ENCODE results near the gene NXN.
"Not testable (repeated sequence)": the region's sequence is repeated elsewhere in the genome, so short reads cannot be mapped to it uniquely, and the experiment has no call there.

The NXN gene

DNA sequence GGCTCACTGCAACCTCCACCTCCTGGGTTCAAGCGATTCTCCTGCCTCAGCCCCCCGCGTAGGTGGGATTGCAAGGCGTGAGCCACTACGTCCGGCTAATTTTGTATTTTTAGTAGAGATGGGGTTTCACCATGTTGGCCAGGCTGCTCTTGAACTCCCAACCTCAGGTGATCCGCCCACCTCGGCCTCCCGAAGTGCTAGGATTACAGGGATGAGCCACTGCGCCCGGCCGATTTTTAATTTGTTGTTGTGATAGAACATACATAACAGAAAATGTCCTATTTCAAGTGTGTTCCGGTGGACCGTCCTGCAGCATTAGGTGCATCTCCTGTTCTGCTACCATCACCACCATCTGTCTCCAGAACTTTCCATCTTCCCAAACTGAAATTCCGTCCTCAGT lies 55.3 kb downstream of the NXN start:
- DNase-seq, result not testable (repeated sequence)

DNA sequence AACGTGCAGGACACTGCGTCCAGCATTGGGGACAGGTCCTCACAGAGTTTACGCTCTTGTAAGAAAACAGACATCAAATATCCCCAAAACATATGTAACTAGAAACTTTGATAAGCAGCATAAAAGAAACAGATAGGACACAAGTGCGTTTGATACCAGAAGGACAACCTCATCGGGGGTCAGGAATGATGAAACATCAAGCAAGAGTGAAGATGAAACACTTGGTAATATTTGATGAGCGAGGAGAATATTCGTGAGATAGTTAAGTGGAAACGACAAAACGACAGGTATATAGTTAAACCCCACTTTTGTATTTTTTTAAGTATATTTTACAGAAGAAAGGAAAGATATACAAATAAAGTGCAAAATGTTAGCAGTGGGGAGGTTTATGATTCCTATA lies 55.9 kb downstream of the NXN start:
- DNase-seq, result no peak

DNA sequence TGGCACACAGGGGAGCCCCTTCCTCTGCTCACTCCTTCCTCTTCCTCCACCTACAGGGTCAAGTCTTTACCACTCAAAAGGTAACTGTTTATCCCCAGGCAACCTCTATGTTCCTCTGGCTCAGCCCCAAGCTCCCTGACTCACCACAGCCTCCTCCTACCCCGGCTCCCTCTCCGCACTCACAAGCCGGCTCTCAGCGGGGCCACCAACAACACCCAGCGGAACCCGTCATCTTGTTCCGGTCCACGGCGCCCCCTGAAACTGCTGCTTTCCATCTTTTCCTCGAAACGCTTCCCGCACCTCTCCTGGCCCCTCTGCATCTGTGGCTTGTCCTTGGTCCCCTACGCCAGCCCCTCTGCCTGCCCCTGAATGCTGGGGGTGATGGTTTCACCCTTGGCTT lies 58.4 kb downstream of the NXN start:
- DNase-seq, result no peak

DNA sequence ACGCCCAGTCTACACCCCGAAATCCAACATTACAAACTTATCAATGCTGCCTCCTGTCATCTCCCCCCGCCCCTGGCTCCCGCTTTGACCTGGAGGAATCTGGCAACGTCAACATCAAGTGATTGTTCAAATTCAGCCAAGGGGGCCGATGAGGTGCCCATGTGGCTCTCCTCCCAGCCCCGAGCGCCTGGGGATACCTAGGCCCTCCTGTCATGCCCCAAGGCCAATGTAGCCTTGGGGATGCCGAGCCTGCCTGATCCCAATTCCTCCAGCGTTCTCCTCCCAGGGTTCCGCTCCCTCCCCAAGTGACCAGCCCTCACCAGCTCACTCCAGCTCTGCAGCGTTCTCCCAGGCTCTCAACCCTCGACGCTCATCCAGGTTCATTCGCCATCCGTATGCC lies 59.4 kb downstream of the NXN start:
- DNase-seq, result no peak

DNA sequence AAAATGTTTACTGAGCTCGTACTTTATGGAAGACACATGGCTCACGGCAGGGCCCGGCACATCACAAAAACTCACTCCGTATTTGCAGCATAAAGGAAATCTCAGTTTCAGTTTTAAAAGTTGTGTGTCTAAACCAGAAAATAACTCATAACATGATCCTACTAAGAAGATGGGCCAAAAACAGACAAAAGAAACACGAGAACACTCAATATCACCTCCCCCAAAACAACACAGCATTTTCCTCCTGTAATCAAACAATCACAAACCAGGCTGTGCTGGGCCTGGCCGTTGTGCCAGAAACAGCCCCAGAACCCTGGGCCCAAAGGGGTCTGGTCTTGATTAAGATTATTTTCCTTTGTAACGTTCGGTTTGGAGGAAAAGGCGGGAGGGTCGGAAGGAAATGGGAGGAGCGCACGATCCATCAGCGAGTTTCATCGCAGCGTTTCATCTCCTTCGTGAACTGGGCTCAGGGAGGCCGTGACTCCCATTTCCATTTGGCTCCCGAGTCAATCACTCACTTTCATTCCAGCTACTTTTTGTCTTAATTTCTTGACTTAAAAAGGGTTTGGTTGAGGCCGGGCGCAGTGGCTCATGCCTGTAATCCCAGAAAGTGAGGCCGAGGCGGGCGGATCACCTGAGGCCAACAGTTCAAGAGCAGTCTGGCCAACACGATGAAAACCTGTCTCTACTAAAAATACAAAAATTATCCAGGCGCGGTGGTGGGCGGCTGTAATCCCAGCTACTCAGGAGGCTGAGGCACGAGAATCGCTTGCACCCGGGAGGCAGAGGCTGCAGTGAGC lies 61.4 kb downstream of the NXN start:
- DNase-seq, result no peak

DNA sequence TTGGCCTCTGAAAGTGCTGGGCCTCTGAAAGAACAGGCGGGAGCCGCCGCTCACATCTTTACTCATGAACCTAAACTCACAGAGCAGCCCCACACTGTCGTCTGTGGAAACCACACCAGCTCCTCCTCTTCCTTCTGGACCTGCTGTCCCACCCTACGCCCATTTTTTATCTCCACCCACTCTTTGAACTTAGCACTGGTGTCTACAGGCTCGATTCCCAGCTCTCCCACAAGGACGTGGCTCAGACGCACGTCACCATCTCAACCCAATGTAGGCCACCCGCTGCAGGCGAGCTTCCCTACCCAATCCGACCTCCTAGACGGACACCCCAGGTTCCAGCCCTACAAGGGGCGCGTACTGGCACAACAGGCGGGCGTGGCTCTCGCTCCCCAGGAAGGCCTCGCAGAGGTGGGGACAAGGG lies 62.2 kb downstream of the NXN start:
- DNase-seq, result no peak

DNA sequence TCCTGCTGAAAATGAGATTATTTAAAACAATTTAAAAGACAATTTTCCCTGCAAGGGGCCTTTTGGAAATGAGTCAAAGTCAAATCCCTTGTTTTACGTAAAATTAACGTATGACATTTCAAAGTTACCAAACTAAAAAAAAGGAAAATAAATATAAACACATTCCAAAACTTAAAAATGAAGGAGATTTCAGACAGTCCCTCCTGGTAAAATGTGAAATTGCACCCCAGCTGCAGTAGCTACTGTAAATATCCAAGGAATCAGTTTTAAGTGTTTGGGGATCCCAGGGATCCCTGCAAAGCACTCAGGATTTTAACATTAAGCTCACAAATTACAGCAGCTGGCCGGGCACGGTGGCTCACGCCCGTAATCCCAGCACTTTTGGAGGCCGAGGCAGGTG lies 63.3 kb downstream of the NXN start:
- no peak for DNase-seq

DNA sequence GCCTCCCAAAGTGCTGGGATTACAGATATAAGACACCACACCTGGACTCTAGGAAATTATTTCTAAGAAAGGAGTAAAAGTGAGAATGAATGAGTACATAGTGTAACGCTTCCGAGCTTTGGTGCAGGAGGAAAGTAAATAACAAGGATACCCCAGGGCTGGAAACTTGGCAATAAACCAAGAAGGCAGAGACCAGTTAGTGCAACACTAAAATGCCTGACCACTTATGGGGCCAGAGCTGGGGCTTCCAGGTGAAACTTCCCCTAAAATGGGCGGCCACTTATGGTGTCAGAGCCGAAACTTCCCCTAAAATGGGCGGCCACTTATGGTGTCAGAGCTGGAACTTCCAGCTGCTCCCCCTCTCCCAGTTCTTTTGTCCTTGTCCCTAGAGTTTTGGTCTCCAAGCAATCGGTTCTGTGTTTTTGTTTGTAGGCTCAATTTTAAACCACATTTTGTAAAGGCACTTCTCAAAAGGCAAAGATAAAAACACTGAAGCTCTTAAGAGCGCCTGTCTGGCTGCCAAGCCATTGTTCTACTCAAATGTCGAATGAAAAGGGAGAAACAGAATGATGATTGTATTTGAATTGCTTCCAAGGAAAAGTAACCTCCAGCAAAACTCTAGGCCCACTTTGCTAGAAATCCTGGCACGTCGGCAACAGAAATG lies 63.9 kb downstream of the NXN start:
- peak in 1 of 58 donors; percentile 8 for DNase-seq

DNA sequence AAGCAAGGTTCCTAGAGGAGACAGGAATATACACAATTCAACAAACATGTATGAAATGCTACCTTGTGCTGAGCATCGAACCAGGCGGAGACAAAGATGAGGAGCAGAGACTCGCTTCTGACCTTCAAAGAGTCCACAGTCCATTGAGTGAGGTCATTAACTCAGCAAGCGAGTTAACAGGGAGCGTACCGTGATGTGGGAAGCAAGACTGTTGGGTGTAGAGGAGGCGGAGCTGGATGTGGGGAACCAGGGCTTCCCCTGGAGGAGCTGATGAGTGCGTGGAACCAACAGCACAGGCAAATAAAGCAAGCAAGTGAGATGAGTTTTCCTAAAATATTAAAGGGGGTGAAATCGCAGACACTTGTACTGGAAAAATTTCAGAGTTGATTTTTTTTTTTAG lies 65.0 kb downstream of the NXN start:
- no peak for DNase-seq

DNA sequence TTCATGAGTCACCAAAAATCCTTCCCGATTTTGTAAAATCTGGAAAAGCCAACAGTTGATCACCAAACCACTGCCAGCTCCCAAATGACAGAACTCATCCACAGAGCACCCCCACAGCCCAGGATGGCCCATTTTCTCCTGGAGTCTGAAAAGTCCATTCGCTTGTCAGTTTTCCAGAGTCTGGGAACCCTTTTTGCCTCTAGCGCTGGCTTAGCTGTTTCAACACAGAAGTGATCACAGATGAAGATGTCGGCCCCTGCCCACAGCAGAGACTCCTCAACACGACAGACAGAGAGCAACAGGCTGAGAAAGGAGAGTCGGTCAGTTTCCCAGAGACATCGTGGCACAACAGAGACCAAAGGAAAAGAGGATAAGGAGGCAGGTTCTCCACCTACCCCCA lies 66.4 kb downstream of the NXN start:
- DNase-seq, result no peak

DNA sequence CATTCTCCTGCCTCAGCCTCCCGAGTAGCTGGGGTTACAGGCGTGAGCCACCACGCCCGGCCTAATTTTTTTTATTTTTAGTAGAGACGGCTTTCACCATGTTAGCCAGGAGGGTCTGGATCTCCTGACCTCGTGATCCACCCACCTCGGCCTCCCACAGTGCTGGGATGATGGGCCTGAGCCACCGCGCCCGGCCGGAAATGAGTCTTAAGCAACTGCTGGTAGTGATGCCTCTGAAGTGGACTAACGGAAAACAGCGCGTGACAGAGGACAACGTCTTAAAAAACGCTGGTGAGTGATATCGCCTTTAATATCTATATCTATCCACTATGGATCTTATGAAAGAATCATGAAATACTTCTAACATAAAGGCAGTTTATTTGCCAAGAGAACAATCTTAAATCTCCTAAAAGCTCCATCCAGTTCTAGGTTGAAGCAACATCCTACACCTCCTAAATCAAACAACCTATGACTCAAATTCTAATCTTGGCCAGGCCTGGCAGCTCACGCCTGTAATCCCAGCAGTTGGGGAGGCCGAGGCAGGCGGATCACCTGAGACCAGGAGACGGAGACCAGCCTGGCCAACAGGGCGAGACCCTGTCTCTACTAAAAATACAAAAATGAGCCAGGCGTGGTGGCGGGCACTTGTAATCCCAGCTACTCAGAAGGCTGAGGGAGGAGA lies 69.8 kb downstream of the NXN start:
- no peak for DNase-seq

DNA sequence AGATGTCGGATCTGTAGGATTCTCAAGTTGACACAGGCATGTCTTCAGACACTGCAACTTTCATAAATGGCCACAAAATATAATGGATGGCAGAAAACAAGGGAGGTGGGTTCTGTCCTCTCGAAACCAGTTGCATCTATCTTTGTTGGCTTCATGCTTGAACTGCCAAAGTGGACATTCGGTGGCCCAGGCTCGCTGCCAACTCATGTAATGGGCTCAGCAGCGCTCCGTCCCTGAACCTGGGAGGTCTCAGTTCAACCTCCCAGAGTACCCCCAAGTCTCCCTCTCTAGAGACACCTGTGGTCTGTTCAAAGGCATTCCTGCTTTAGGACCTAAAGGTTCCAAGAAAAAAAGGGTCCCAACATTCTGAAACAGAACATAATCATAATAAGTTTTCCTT lies 71.9 kb downstream of the NXN start:
- no peak for DNase-seq

DNA sequence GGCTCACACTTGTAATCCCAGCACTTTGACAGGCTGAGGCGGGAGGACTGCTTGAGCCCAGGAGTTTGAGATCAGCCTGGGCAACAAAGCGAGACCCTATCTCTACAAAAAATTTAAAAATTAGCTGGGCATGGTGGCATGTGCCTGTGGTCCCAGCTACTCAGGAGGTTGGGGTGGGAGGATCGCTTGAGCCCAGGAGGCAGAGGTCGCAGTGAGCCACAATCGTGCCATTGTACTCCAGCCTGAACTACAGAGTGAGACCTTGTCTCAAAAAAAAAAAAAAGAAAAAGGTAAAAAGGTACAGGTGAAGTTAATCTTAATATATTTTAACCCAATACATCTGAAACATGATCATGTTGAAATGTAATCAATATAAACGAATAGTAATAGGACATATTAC lies 73.9 kb downstream of the NXN start:
- DNase-seq, result not testable (repeated sequence)

DNA sequence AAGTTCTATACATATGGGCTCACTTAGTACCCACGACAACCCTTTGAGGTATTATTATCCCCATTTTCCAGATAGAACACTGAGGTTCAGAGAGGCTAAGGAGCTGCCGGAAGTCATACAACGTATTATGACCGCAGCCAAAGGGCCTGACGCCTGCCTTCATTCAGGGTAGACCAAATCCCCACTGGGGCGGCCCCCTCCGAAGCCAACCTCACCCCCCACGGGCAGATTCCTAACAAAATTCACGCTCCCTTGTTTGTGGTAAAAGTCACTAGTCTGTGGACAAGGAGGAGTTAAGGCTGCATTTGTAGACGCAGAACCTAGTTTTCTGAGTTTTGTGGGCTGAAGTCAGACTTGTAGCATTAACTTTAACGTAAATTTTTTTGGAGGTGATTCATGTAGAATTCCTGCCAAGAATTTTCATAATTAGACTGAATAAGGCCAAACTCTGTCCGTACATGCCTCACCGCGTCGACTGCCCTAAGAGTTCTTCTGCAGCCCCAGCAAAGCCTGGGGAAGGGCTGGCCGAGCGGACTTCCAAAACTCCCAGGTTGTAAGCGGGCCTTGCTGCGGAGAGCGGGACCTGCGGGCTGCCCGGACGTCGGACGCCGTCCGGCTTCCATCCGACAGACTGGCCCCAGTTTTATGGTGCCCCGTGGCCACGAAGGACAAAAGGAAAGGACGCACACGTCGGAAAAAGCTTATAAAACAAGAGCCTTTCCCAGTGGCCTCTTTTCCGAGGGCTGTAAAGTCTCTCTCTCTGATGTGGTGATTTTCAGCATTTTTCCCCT lies 75.7 kb downstream of the NXN start:
- DNase-seq, result no peak

DNA sequence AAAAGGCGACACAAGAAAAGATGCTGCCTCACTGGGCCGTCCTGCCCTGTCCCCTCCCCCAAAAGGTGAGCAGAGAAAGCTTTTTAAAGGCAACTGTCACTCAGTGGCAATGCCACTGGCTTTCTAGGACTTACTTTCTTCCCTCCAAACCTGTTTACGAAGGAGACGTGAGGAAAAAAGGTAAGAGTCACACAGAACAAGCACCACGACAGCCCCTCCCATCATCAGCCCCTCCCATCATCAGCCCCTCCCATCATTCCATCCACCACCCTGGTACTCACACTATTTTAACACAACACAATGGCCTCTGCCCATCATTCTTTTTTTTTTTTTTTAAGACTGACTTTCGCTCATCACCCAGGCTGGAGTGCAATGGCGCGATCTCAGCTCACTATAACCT lies 77.1 kb downstream of the NXN start:
- DNase-seq, result no peak

DNA sequence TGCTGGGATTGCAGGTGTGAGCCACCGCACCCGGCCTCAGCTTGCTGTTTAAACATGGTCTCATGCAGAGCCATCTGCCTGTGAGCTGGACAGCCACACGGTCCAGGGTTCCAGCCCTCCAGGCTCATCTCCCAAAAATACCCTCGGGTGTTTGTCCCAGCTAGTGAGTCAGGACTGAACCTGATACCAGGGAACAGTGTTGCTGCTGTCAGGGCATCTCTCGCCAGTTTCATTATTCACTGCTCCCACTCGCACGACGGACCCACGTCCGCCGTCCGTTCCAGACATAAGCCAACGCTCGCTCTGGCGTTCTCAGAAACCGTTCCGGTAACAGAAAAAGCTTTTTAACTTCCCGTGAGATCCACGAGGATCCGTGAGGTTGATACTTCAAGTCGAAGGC lies 77.6 kb downstream of the NXN start:
- no peak for DNase-seq

DNA sequence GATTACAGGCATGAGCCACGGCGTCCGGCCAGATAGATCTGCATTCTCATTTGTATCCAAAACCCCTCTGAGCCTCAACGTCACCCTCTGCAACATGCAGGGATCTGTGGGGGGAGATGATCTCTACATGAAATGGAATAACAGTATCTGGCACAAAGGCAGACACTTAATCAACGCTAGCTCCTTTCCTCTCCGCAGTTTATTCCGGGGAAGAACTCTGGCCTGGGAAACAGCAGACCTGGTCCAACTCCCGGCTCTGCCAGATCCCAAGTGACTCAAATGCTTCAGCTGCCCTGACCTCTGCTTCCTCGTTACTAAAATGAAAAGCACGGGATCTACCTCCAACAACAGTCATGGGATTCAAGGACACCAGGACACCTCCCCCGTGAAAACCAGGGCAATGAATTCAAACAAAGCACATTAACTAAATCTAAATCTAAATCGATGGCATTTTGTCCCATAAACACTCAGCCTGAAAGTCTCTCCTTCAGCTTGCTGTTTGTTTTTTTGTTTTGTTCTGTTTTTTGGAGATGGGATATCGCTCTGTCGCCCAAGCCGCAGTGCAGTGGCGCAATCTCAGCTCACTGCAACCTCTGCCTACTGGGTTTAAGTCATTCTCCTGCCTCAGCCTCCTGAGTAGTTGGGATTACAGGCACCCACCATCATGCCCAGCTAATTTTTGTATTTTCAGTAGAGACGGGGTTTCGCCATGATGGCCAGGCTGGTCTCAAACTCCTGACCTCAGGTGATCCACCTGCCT lies 78.2 kb downstream of the NXN start:
- DNase-seq, result peak in 3 of 58 donors; percentile 1 to 12 (median 4)

DNA sequence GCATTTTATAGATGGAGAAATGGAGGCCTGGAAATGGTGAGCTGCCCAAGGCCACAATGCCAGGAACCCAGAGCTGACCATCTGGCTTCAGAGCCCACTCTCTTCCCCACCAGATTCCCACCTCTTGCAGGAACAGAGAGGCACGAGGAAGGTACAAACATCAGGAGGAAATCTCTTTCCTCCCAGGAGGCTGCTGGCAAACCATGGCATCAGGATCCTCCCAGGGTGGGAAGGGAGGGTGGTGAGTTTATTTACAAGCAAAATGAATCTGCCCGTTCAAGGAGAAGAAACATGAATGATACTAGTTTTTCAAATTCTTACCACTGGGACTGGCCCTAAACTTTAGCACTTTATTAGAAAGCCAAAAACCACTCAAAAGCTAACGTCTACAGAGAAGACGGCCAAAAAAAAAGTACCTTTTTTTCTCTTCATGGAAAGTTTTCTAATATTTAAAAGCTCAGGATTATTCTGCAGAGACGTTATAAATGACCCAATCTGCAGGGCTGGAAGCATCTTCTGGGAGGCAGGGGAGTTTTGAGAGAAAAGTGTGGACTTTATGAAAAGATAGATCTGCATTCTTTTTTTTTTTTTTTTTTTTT lies 79.1 kb downstream of the NXN start:
- DNase-seq, result no peak

DNA sequence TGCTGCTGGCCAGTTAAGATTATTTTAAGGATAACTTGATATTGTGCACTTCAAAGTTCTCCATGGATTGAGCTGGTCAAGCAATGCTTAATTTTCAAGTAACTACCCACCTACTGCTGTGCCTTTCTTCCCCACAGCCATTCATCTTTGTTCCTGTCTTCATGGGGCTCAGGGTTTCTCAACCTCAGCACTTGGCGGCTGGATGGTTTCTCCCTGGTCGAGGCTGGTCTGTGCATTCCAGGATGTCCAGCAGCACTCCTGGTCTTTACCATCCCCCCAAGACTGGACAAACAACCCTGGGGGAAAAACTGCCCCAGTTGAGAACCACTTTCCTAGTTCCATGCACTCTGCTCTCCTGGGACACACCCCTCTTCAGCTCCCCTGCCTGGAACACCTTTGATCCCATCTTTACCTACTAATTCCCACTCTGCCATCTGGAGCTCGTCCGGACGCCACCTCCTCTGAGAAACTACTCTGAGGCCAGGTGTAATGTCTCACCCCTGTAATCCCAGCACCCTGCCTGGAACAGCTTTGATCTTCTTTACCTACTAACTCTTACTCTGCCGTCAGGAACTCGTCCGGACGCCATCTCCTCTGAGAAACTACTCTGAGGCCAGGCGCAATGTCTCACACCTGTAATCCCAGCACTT lies 81.5 kb downstream of the NXN start:
- no peak for DNase-seq

All from anterior cingulate cortex (tissue), 58 donors.